GM19455 (cell line): ENCODE measurements around the gene AGAP1.
"Not testable (repeated sequence)": the region's sequence is repeated elsewhere in the genome, so short reads cannot be mapped to it uniquely, and the experiment has no call there.

Experiments used
- ATAC-seq: cut with Tn5 transposase; IDR thresholded peaks from one replicate; pipeline ENCODE4 v1.9.1; 2021; ENCODE audit not compliant: unreplicated experiment

Gene AGAP1

GRCh38 chr2:236073246-236073645, 579.4 kb downstream of the AGAP1 start:
- ATAC-seq: no peak

DNA sequence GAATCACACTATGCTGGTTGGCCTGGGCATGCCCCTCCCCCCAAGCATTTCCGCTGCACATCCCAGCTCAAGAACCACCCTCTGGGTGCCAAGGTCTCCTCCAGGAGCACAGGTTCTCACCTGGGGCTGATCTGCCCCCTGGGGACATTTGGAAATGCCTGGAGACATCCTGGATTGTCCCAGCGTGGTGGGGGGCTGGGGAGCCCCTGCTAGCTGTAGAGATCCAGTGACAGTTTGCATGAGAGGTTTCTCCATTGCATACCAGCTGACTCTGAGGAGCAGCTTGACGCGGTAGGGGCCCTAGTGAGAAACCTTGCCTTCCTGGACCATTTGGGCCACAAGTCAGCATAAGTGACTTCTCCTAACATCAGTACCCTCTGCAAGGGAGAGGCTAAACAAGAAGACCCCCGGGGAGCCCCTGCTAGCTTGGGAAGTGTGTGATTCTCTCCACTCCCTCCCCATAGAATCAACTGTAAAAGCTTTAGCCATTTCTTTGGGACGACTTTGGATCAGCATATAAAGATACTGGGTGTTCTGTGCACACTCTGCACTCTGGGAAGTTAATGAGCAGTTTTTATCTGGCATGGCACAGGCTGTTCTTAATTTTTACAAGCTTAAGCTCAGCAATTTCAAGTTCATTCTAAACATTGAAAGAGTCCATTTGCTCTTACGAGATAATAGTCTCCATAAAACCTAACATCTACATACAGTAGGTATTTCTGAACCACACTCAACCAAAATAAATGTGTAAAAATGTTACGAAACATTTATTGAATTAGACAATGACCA, 580.2 kb downstream of the AGAP1 start:
- ATAC-seq: no peak

DNA sequence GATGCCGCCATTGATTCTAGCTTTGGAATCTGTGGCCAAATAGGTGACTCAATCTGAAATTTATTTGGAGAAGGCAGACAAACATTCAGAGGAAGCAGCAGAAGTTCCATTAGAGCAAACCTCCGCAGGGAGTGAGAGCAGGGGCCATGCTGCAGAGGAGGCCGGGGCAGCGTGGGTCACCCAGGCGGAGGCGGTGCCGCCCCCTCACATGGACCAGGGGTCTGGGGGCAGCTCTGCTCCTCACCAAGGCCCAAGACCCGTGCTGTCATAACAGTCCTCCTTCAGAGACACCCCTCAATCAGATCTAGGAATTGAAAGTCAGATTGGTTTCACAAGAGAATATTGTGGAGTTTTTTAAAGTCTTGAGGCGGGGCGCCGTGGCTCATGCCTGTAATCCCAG, 582.0 kb downstream of the AGAP1 start:
- no peak for ATAC-seq

- no peak for ATAC-seq
These were observed 584.7 kb downstream of the AGAP1 start for GRCh38 chr2:236078297-236079255.

GRCh38 chr2:236080412-236080811, 586.6 kb downstream of the AGAP1 start:
- ATAC-seq: no peak

DNA sequence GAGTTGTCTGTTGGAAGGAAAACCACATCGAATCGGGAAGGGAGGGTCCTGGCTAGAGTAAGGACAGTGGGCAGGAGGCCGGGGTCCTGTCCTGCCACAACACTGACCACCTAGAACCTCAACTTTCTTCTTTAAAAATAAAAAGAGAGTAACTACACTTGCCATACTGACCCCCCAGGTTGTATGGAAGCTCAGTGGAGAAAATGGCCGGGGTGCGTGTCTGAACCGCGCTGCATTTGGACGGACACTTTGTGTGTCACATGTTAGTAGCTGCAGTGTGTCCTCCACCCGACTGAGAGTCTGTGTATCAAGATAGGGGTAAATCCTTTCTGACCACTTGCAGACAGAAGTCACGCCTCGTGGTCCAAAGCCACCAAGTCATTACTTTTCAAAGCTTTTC, 587.3 kb downstream of the AGAP1 start:
- no peak for ATAC-seq

DNA sequence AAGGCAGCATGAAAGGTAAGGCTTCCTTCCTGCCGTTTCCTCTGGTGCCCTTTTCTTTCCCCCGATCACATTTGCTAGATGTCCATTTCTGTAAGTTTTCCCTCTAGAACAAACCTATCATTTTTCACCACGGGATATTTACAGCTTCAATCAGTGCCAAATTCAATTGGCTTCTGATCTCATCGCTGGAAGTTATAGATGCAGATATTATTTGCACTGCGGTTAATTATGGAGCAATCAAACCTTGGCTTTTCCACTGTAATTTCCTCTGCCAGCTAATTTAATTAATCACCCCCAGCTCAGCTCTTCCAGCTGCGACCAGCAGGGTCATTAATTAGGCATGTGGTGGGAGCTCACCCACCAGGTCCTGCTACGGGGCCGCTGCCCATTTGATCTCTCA, 588.2 kb downstream of the AGAP1 start:
- no peak for ATAC-seq

- ATAC-seq: no peak
These were observed 590.1 kb downstream of the AGAP1 start for GRCh38 chr2:236083934-236084333.

DNA sequence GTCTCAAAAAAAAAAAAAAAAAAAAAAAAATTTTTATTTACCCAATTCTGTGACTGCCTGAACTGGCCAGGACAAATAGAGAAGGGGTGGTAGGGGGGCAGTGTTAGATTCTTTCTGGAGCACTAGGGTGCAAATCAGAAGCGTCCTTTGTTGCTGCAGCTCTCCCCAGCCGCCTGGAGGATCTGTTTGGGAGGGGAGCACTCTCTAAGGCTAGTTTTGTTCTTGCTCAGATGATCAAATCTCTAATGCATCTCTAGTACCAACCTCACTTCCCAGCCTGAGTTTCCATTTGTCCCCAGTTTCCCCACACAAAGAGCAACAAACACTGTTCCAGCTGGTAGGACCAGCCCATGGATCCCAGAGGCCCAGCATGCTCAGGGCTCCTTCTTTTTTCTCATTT, 591.4 kb downstream of the AGAP1 start:
- no peak for ATAC-seq

DNA sequence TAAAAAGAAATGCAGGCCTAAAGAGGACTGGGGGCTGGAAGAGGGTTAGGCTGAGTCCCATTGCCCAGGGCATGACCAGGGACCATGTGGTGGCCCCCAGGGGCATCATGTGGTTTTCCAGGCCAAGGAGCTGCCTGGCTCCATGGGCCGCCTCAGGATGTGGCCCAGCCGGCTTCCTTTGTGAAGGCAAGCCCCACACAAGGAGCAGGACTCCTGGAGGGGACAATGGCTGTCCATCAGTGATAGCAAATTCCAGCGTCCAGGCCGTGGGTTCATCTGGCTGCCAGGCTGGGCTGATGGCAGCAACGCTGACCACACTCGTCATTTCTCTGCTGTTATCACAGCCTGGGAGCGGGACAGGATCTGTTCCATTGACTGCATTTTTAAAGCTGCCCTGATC, 591.8 kb downstream of the AGAP1 start:
- no peak for ATAC-seq

DNA sequence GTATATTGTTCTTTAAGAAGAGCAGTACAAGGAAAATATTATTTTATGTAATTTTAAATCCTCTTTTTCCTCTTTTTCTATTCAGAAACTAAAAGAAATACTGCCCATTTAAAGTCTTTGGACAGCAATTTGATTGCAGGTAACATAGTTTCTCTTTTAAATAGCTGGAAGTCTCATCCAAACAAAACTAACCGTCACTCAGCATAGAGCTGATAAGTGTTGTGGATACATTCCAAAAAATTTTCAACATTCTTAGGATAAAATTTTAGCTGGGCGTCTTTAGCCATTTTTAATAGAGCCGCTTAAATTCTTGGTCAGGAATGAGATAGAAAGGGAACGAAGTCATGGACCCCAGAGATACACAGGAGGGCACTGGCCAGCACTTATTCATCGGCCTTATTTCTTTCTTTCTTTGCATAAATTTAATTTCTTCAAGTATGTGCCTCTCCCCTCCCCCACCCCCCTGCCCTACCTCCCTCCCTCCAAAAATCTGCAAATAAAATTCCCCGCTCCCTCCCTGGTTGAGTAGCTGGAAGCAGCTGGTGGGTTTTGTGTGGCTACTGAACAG, 592.6 kb downstream of the AGAP1 start:
- no peak for ATAC-seq

- ATAC-seq: no peak
These were observed 593.2 kb downstream of the AGAP1 start for GRCh38 chr2:236086971-236087465.

DNA sequence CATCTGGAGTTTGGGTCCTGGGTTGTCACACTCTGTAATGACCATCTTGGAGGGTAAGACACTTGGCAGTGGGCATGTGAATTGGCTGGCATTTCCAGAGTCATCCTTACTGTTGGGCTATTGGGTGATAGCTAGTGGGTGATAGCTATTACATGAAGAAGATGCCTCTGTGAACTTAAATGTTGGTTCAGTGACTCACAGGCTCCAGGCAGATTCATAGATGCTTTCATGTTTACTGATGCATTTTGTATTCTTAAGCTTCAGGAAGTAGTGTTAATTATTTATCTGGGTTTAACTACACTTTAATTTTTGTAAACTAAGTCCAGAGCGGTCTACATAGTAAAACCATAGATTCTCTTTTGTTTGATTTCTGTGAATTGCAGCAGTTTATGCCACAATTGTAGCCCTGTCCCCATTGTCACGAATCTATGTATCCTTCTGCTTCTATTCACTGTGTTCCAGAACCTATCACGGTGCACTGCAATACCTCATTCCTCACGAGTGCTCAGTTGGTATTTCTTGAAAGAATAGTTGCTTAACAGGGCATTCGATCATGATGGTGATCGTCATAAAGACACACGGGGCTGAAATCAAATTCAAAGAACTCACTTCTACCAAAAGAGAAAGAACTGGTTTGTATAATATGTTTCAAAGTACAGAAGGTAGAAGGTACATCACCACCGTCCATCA, 594.7 kb downstream of the AGAP1 start:
- ATAC-seq: no peak

DNA sequence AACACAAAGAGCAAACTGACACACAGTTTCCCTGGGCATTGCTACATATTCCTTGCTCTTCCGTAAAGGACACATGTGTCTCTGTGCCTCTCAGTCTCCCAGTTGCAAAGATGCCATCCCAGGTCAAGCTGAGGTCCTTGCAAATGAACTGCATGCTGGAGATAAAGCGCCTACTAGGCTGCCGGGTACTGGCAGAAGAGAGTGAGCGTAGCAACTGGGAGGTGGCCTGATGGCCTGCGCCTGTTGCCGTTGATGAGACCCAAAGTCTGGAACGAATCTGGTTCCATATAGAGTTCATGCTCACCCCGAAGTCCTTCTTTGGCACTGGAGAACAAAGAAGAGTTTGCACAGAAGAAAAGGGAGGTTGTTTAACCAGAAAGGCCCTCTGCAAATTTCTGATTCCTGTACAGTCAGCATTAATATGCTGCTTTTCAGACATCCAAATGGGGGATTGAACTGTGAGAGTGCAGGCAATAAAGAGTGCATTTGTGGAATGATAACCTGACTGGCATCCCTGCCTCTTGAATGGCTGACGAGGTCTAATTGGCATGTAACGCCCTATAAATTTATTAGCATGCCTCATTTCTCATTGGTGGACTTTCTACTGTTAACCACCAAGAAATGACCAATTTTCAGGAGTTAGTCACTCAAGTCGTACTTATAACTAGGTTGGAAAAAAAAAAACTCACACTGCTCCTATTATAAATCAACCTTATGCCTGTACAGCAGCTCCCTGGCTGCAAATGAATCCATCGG, 595.6 kb downstream of the AGAP1 start:
- no peak for ATAC-seq

GRCh38 chr2:236090027-236090382, 596.2 kb downstream of the AGAP1 start:
- no peak for ATAC-seq

- ATAC-seq: not testable (repeated sequence)
These were observed 597.0 kb downstream of the AGAP1 start for GRCh38 chr2:236090826-236091225.

GRCh38 chr2:236092714-236093113, 598.9 kb downstream of the AGAP1 start:
- ATAC-seq: no peak

- ATAC-seq: no peak
These were observed 599.3 kb downstream of the AGAP1 start for GRCh38 chr2:236093134-236093533.

DNA sequence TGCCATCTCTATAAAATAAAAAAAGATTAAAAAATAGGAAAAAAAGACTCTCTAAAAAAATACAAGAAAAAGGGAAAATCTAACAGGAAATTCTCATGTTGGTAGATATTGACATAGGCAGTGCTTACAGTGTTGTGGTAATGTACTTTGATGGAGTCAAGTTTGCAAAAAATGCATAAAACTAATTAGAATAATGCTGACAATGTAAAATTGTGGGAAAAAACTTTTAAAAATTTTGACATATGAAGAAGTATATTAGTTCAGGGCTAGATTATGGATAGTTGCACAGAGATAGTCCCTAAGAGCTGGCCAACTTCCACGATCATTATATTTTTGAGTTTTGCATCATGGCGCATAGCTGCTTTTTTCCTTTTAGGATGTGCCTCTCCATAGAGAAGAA, 601.7 kb downstream of the AGAP1 start:
- ATAC-seq: no peak

DNA sequence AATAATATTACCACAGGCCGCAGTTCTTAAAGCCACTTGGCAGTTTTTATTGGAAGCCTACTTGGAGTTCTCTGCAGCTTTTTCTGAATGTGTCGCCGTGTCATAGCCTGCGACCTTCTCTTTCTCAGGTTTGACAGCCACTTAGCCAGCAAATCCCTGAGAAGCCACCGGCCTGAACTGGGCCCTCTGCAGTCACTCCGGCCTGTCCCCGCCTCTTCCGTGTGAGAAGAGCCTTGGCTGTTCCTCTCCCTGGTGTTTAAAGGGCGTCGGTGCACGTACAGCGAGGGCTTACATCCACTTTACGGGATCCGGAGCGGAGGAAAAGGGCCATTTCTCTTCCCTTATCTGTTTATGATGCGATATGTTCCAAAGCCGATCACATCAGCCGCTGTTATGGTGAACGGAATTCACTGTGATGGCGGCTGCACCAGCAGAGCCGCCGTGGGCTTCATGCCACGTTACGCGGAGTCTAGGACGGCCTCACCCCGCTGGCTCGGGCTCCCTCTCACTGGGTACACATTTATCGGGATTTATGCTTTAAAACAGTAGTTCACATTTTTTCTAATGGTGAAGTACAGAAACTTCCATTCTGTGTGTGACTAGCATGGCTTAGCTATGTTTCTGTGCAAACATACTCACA, 607.6 kb downstream of the AGAP1 start:
- ATAC-seq: no peak
